ENCODE results near the gene RFX4.

The RFX4 gene

GRCh38 chr12:106729611-106730010 lies 146.8 kb downstream of the RFX4 start:
- TF ChIP-seq PAX5 (IDR thresholded peaks at IDR 0.05; ENCODE audit: insufficient read depth, low read length, severe bottlenecking) (no peak), POLR2A (IDR thresholded peaks at IDR 0.05; ENCODE audit: low read depth, low read length) (no peak), POU2F2 (IDR thresholded peaks at IDR 0.05; ENCODE audit: low read depth, low read length) (no peak), TAF1 (IDR thresholded peaks at IDR 0.05; ENCODE audit: low read depth, low read length) (no peak)
- FAIRE-seq: no peak
- DNase-seq (ENCODE audit: insufficient read length, low spot score): no peak

GRCh38 chr12:106732890-106733289 lies 150.1 kb downstream of the RFX4 start:
- TF ChIP-seq PAX5 (IDR thresholded peaks at IDR 0.05; ENCODE audit: insufficient read depth, low read length, severe bottlenecking) (no peak), SPI1 (IDR thresholded peaks at IDR 0.05; ENCODE audit: low read depth, low read length) (no peak), TAF1 (IDR thresholded peaks at IDR 0.05; ENCODE audit: low read depth, low read length) (no peak), POU2F2 (IDR thresholded peaks at IDR 0.05; ENCODE audit: low read depth, low read length) (no peak), POLR2A (IDR thresholded peaks at IDR 0.05; ENCODE audit: low read depth, low read length) (no peak), POLR2AphosphoS5 (IDR thresholded peaks at IDR 0.05; ENCODE audit: low read depth, low read length) (no peak)
- FAIRE-seq (no peak), DNase-seq (ENCODE audit: insufficient read length, low spot score) (no peak)

GRCh38 chr12:106733660-106734059 lies 150.9 kb downstream of the RFX4 start:
- FAIRE-seq (no peak), DNase-seq (ENCODE audit: insufficient read length, low spot score) (no peak)
- TF ChIP-seq PAX5 (IDR thresholded peaks at IDR 0.05; ENCODE audit: insufficient read depth, low read length, severe bottlenecking) (no peak), POU2F2 (IDR thresholded peaks at IDR 0.05; ENCODE audit: low read depth, low read length) (no peak), POLR2AphosphoS5 (IDR thresholded peaks at IDR 0.05; ENCODE audit: low read depth, low read length) (no peak)

- no peak for DNase-seq (ENCODE audit: insufficient read length, low spot score)
- no peak for FAIRE-seq
- TF ChIP-seq SPI1 (IDR thresholded peaks at IDR 0.05; ENCODE audit: low read depth, low read length) (no peak), POU2F2 (IDR thresholded peaks at IDR 0.05; ENCODE audit: low read depth, low read length) (no peak)
These were observed 153.5 kb downstream of the RFX4 start for GRCh38 chr12:106736051-106736957.

DNA sequence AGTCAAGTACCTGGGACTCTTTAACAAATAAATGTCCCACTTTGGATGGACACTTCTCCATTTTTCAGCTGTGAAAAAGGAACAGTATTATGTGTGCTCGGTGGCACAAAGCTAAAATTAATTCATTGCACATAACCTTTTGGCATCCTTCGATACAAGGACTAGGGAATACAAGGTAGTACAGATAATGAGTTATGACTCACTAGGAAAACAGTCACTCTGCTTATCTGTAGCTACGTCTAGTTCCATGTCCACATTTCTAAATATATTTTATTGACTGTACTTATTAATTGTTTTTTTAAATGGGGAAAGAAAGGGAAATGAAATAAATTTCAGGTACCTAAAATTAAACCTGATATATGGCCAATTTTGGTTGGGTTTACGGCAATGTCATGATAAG lies 156.5 kb downstream of the RFX4 start:
- FAIRE-seq: no peak
- TF ChIP-seq POLR2AphosphoS5 (IDR thresholded peaks at IDR 0.05; ENCODE audit: low read depth, low read length) (no peak), POU2F2 (IDR thresholded peaks at IDR 0.05; ENCODE audit: low read depth, low read length) (no peak), PAX5 (IDR thresholded peaks at IDR 0.05; ENCODE audit: insufficient read depth, low read length, severe bottlenecking) (no peak), TAF1 (IDR thresholded peaks at IDR 0.05; ENCODE audit: low read depth, low read length) (no peak), POLR2A (IDR thresholded peaks at IDR 0.05; ENCODE audit: low read depth, low read length) (no peak), SPI1 (IDR thresholded peaks at IDR 0.05; ENCODE audit: low read depth, low read length) (no peak)
- no peak for DNase-seq (ENCODE audit: insufficient read length, low spot score)

GRCh38 chr12:106739815-106740530 lies 157.2 kb downstream of the RFX4 start:
- DNase-seq (ENCODE audit: insufficient read length, low spot score) (no peak), FAIRE-seq (no peak)
- TF ChIP-seq POLR2A (IDR thresholded peaks at IDR 0.05; ENCODE audit: low read depth, low read length) (no peak), POU2F2 (IDR thresholded peaks at IDR 0.05; ENCODE audit: low read depth, low read length) (no peak), POLR2AphosphoS5 (IDR thresholded peaks at IDR 0.05; ENCODE audit: low read depth, low read length) (no peak), PAX5 (IDR thresholded peaks at IDR 0.05; ENCODE audit: insufficient read depth, low read length, severe bottlenecking) (no peak), SPI1 (IDR thresholded peaks at IDR 0.05; ENCODE audit: low read depth, low read length) (no peak), TAF1 (IDR thresholded peaks at IDR 0.05; ENCODE audit: low read depth, low read length) (no peak)

GRCh38 chr12:106740818-106741217 lies 158.0 kb downstream of the RFX4 start:
- no peak for FAIRE-seq
- no peak for DNase-seq (ENCODE audit: insufficient read length, low spot score)
- TF ChIP-seq SPI1 (IDR thresholded peaks at IDR 0.05; ENCODE audit: low read depth, low read length) (no peak), TAF1 (IDR thresholded peaks at IDR 0.05; ENCODE audit: low read depth, low read length) (no peak), POLR2AphosphoS5 (IDR thresholded peaks at IDR 0.05; ENCODE audit: low read depth, low read length) (no peak), POU2F2 (IDR thresholded peaks at IDR 0.05; ENCODE audit: low read depth, low read length) (no peak), POLR2A (IDR thresholded peaks at IDR 0.05; ENCODE audit: low read depth, low read length) (no peak), PAX5 (IDR thresholded peaks at IDR 0.05; ENCODE audit: insufficient read depth, low read length, severe bottlenecking) (no peak)

- FAIRE-seq (no peak), DNase-seq (ENCODE audit: insufficient read length, low spot score) (no peak)
- no peak for TF ChIP-seq POLR2AphosphoS5 (IDR thresholded peaks at IDR 0.05; ENCODE audit: low read depth, low read length)
- TF ChIP-seq POU2F2 (IDR thresholded peaks at IDR 0.05; ENCODE audit: low read depth, low read length): no peak
- no peak for TF ChIP-seq TAF1 (IDR thresholded peaks at IDR 0.05; ENCODE audit: low read depth, low read length)
- TF ChIP-seq PAX5 (IDR thresholded peaks at IDR 0.05; ENCODE audit: insufficient read depth, low read length, severe bottlenecking): no peak
- TF ChIP-seq SPI1 (IDR thresholded peaks at IDR 0.05; ENCODE audit: low read depth, low read length): no peak
- TF ChIP-seq POLR2A (IDR thresholded peaks at IDR 0.05; ENCODE audit: low read depth, low read length): no peak
These were observed 158.4 kb downstream of the RFX4 start for GRCh38 chr12:106741247-106741646.

- DNase-seq (ENCODE audit: insufficient read length, low spot score) (no peak), FAIRE-seq (no peak)
- TF ChIP-seq SPI1 (IDR thresholded peaks at IDR 0.05; ENCODE audit: low read depth, low read length): no peak
- TF ChIP-seq PAX5 (IDR thresholded peaks at IDR 0.05; ENCODE audit: insufficient read depth, low read length, severe bottlenecking): no peak
- no peak for TF ChIP-seq POU2F2 (IDR thresholded peaks at IDR 0.05; ENCODE audit: low read depth, low read length)
- TF ChIP-seq TAF1 (IDR thresholded peaks at IDR 0.05; ENCODE audit: low read depth, low read length): no peak
These were observed 160.6 kb downstream of the RFX4 start for GRCh38 chr12:106743270-106743988.
